ENCODE measurements around the gene PRKAR1B.

- TF ChIP-seq, protein P1, sequence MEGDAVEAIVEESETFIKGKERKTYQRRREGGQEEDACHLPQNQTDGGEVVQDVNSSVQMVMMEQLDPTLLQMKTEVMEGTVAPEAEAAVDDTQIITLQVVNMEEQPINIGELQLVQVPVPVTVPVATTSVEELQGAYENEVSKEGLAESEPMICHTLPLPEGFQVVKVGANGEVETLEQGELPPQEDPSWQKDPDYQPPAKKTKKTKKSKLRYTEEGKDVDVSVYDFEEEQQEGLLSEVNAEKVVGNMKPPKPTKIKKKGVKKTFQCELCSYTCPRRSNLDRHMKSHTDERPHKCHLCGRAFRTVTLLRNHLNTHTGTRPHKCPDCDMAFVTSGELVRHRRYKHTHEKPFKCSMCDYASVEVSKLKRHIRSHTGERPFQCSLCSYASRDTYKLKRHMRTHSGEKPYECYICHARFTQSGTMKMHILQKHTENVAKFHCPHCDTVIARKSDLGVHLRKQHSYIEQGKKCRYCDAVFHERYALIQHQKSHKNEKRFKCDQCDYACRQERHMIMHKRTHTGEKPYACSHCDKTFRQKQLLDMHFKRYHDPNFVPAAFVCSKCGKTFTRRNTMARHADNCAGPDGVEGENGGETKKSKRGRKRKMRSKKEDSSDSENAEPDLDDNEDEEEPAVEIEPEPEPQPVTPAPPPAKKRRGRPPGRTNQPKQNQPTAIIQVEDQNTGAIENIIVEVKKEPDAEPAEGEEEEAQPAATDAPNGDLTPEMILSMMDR (IDR thresholded peaks at IDR 0.05; ENCODE audit: low read length): no peak
- no peak for TF ChIP-seq EZH2 (IDR thresholded peaks at IDR 0.05; ENCODE audit: borderline replicate concordance, low read length)
Observed at GRCh38 chr7:526460-527034, 200.5 kb downstream of the PRKAR1B start.

All from OCI-LY1 (cell line).